GM21360 (cell line): ENCODE data around the gene P4HA1.

Experiments used
- ATAC-seq: cut with Tn5 transposase; IDR thresholded peaks from one replicate; pipeline ENCODE4 v1.9.1; 2021; ENCODE audit warnings: mild to moderate bottlenecking, moderate library complexity; ENCODE audit not compliant: unreplicated experiment

The P4HA1 gene

DNA sequence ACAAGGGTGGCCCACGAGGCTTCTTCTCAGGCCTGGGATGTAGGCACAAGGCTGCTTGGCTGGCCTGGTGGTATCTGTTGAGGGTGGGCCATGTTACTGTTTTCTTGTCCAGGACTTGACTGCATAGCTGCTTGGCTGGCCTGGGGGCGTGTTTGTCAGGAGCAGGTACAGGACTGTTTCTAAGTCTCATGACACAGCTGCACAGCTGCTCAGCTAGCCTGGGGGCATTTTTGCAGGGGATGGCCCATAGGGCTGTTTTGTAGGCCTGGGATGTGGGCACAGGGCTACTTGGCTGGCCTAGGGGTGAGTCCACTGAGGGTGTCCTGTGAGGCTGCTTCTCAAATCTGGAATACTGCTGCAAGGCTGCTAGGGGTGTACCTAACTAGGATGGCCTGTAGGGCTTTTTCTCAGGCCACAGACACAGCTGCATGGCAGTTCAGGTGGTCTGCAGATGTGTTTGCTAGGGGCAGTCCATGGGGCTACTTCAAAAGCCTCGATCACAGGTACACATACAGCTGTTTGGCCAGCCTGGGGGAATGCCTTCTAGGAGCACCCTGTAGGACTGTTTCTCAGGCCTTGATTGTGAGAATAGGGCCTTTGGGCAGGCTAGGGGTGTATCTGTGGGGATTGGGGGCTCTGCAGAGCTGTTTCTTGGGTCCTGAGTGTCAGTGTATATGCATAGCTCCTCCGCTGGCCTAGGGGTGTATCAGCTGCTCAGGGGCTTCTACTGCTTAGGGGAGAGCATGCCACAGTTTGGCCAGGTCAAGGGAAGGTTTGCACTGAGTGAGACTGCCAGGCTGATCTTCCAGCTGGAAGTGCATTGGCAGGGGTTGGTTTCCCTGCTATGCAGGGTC lies 115.4 kb downstream of the P4HA1 start:
- ATAC-seq: no peak

DNA sequence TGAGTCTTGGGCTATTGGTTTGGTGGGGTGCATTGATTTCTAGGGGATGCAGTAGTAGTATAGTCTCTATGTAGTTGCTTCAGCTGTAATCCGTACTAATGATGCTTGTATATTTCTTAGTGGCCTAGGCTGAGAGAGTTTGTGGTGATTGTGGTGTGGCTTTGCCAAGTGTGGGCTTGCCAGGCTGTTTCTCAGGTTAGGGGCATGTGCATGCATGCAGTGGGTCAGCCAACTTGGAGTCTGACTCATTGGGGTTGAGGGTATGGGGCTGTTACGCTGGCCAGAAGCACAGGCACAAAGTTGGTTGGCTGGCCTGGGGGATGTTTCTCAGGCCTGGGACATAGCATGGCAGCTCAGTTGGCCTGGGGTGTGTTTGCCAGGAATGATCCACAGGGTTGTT lies 116.3 kb downstream of the P4HA1 start:
- ATAC-seq: no peak

GRCh38 chr10:72979709-72980108 lies 117.0 kb downstream of the P4HA1 start:
- ATAC-seq: no peak

DNA sequence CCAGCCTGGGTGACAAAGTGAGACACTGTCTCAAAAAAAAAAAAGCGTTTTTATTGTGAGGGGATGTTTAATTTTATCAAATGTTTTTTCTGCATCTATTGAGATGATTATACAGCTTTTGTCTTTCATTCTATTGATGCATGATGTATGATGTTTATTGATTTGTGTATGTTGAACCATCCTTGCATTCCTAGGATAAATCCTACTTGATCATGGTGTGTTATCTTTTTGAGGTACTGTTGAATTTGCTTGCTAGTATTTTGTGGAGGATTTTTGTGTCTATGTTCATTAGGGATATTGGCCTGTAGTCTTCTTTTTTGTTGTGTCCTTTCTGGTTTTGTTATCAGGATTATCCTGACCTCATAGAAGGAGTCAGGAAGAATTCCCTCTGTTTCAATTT lies 119.8 kb downstream of the P4HA1 start:
- ATAC-seq: no peak
